GM21381 (cell line): Measurements from ENCODE around the gene USF3.
"Not testable (repeated sequence)": the region's sequence is repeated elsewhere in the genome, so short reads cannot be mapped to it uniquely, and the experiment has no call there.

Source experiments
- ATAC-seq: cut with Tn5 transposase; IDR thresholded peaks from one replicate; pipeline ENCODE4 v1.9.1; 2021; ENCODE audit warnings: mild to moderate bottlenecking, moderate library complexity; ENCODE audit not compliant: unreplicated experiment

Gene USF3

DNA sequence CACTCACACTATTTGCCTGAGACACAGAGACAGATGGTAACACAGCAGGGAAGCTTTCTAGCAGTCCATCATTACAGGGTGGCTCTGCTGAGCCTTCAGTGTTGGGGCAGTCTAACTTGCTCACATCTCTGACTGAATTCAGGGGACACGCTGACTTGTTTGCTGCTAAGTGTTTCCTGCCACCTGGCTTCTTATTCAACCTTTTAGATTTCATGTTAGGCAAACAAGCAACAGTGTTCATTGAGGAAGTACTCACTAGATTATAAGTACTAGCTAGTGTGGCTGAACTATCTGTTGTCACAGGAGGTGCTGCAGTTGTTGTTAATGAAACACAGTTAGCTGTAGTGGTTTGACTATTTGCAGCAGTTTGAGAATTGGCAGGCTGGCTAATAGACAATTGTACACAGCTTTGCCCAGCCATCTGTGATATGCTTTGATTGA is 37.3 kb downstream of the USF3 start:
- ATAC-seq, result no peak

- no peak for ATAC-seq
These were observed 38.3 kb downstream of the USF3 start for GRCh38 chr3:113658107-113658506.

DNA sequence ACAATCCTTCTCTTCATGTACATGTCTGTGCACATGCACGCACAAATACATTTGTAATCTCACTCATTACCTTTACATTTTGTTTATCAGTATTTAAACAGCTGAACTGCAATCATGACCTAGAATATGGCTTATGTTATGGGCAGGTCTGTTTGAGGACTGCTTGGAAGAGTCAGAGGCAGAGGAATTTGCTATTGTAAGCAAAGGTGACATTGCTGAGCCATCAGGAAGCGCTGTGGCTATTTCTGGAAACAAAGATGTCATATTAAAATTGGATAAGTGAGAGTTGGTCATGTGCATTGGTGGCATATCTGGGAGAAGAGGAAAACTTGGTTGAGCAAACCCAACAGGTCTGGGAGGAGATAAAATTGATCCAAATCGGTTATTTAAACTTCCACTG is 41.6 kb downstream of the USF3 start:
- ATAC-seq, result no peak

GRCh38 chr3:113654310-113654709 is 42.1 kb downstream of the USF3 start:
- no peak for ATAC-seq

DNA sequence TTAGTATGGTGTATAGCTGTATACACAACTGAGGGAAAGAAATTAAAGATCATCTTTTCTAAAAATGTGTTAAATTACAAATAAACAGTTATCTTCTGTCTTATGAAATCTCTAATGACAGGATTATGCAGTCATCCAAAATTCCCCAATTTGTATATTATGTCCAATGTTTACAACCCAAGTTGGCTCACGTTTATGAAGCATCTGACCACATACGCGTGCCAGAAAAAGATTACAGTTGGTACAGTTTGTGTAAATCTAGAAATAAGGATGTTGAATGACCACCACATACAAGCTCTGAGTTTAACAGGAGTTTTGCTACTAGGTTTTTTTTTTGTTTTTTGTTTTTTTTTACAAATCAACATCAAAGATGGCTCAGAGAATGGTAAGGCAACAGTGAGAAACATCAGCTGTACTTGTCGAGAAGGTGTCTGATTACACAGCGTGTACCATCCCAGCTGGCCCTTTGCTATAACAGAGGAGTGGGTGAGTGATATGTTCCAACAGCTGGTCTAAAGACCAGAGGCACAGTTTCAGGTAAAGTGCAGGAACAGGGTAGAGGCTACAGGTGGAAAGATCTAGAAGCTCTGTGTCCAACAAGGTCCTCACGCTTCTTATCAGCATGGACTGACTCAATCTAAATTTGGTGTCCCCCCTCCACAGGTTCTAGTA is 47.1 kb downstream of the USF3 start:
- ATAC-seq, result no peak

- no peak for ATAC-seq
These were observed 47.9 kb downstream of the USF3 start for GRCh38 chr3:113648524-113648923.

DNA sequence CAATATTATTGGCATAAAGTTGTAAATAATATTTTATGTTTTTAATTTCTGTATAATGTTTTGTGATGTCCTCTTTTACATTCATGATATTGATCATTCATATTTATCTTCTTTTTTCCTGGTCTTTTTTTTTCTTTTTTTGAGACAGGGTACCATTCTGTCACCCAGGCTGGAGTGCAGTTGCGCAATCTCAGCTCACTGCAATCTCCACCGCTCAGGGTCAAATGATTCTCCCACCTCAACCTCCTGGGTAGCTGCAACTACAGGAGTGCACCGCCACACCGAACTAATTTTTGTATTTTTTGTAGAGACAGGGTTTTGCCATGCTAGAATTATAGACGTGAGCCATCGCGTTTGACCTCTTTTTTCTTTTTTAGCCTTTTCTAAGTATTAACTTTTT is 52.9 kb downstream of the USF3 start:
- ATAC-seq, result no peak

DNA sequence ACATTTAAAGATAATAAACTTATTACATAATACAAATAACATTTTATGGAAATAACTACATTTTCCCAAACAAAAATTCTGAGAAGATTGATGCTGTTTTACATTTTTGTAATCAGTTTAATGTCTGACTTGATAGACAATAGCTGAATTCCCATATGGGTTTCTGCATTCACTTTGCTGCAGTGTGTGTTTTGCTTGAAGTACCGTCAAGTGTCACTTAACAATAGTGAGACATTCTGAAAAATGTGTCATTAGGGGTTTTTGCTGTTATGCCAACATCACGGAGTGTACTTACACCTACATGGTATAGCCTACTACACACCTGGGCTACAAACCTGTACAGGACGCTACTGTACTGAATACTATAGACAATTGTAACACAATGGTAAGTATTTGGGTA is 57.5 kb downstream of the USF3 start:
- ATAC-seq, result no peak

DNA sequence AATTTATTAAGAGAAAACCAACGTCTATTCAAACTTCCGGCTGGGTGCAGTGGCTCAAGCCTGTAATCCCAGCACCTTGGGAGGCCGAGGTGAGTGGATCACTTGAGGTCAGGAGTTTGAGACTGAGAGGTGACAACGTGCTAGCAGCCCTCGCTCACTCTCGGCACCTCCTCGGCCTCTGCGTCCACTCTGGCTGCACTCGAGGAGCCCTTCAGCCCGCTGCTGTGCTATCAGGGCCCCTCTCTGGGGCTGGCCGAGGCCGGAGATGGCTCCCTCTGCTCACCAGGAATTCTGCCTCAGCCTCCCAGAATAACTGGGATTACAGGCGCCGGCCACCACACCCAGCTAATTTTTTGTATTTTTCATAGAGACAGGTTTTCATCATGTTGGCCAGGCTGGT is 58.7 kb downstream of the USF3 start:
- no peak for ATAC-seq

GRCh38 chr3:113636034-113636433 is 60.4 kb downstream of the USF3 start:
- not testable (repeated sequence) for ATAC-seq

DNA sequence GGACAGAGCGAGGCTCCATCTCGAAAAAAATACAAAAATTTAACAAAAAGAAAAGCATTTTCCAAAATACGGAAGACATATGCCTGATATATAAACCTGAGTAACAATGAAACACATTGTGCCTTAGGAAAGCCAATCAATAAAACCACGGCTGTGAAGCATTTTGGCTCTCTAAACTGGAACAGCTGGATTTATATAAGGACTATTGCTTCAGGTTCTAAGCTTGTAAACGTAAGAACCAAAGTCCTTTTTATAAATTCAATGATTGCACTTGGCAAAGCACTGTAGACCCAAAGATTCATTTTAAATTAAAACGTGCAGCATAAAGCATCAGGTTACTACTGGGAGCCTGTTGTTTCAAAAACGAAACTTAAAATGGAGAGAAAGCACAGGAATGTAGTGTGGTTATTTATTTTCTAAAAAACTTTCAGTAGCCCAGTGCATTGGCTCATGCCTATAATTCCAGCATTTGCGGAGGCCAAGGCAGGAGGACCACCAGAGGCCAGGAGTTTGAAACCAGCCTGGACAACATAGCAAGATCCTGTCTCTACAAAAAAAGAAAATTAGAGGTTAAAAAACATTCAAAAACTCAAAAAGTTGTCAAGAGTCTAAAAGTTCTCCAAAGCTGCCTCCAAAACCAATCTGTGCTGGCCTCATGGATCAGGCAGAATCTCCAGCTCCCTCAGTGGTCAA is 61.5 kb downstream of the USF3 start:
- ATAC-seq, result no peak

- ATAC-seq, result no peak
These were observed 64.9 kb downstream of the USF3 start for GRCh38 chr3:113631573-113631972.

- no peak for ATAC-seq
These were observed 65.4 kb downstream of the USF3 start for GRCh38 chr3:113630956-113631542.

- no peak for ATAC-seq
These were observed 66.6 kb downstream of the USF3 start for GRCh38 chr3:113629584-113630421.

DNA sequence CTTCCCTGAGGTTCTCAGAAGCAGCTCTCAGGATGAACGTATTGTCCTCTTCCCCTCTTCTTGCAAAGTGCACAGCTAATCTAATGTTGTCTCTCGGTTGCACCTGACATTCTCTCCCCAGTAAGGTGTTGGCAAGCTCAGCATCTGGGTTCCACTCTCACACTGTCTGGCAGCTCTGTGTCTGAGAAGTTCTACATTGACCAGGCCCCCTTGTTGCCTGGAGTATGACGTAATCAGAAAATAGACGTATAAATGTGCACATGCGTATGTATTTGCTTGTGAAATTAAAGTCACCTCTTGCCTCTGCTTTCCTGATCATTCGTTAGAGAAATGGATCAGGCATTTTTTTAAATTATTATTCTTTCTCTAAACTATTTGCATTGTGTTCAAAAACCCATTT is 67.7 kb downstream of the USF3 start:
- no peak for ATAC-seq

- ATAC-seq, result no peak
These were observed 68.1 kb downstream of the USF3 start for GRCh38 chr3:113628316-113628715.

- no peak for ATAC-seq
These were observed 69.7 kb downstream of the USF3 start for GRCh38 chr3:113626503-113627371.

- ATAC-seq, result no peak
These were observed 70.6 kb downstream of the USF3 start for GRCh38 chr3:113625834-113626233.

DNA sequence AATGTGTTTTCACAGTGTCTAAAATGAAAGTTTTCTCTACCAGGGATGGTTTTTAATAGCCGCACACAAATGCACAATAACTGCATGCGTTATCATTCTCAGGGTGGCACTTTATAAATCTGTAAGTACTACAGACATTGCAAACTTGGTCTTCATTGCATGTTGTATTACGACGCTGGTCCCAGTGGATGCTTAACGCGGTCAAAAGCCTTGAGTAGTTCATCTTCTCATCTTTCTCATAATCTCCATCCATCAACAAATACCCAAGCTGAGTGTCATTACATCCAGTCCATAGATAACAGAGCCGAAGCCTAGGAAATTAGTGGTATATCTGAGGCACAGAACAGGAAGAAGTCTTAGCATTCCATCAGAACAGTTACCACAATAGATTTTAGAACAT is 72.6 kb downstream of the USF3 start:
- ATAC-seq, result no peak

GRCh38 chr3:113623324-113623723 is 73.1 kb downstream of the USF3 start:
- no peak for ATAC-seq
